Lower leg skin (tissue), 4 donors: ENCODE measurements around the gene ACTG1. TPM values are rescaled to one million over a fixed set of nuclear protein-coding genes. Genes with fewer than 3 reads are reported as not detected.

Experiments used
- DNase-seq, 2 donors: peaks; one replicate each; pipeline ENCODE4 v3.0.0-alpha.2; 2019; ENCODE audit warnings: low spot score in 2 of 2
- H3K4me3 ChIP-seq: fragments of 200-600 bp; sonication (generic); 2 replicates; pipeline ENCODE4 v1.5.1; 2017; ENCODE audit warnings: mild to moderate bottlenecking, low read depth; ENCODE audit not compliant: poor library complexity, severe bottlenecking
- POLR2A ChIP-seq, 2 donors: fragments of 450-650 bp; IDR thresholded peaks; one replicate each; pipeline ENCODE4 v1.6.1; 2016 to 2017; ENCODE audit warnings: antibody characterized with exemption in 2 of 2, mild to moderate bottlenecking in 1 of 2, moderate library complexity in 1 of 2
- WGBS, 2 donors: methylation state at CpG; one replicate each; pipeline ENCODE4 v1.1.5; 2018; 5-methylcytosine and 5-hydroxymethylcytosine counted together
- intact Hi-C: fragments of 100-400 bp; cut with DNase I; formaldehyde crosslinking; loops from one replicate; pipeline ENCODE4 v1.15.0; 2023; ENCODE audit warnings: low total_unique reads
- total RNA-seq, 4 donors: library from RNA; depleted of rRNA; stranded (reverse); fragments of >200 nt; gene quantifications; one replicate each; pipeline ENCODE4 v1.1.0, GENCODE V29; 2016
- TF ChIP-seq, protein P1 (sequence below), 3 donors: fragments of 450-650 bp; IDR thresholded peaks; one replicate each; pipeline ENCODE4 v1.5.1; 2016; ENCODE audit warnings: antibody characterized with exemption in 3 of 3, mild to moderate bottlenecking in 3 of 3, moderate library complexity in 2 of 3

The ACTG1 gene
- total RNA-seq, 4 donors from 2014 or later = 3,349 to 4,521 (median 4,085) TPM

DNA sequence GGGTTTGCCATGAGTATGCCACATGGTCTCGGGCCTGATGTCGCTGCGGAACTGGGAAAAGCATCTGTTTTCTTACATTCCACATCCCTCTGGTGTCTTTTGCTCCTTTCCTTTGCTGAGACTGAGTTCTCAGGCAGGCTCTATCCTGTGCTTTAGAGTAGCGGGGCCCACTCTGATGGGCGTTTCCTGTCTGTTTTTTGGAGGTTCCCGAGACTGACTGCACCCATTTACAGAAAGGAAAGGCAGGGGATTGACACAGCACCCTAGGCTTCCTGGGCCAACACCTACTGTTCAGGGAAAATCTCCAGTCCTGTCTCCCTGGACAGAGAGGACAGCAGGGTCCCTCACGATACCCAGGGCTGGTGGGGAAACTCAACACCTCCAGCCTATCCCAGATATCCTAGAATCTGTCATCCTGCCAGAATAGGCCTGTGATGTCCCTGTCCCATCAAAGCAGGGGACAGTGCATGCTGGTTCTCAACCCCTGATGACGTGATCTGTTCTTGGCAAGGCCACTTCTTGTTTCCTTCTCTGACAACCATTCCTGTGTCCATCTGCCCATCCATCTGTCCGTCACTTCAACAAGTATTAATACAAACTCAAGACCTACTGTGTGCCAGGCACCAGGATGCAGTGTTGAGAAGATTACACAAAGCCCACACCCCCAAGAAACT is 42.2 kb downstream of the ACTG1 start:
- no peak for DNase-seq
- intact Hi-C loops = no loop called here
- H3K4me3 ChIP-seq = no peak overlapping the region
- 88% methylated on average over 9 of the region's 9 CpGs for WGBS, 2 donors
- TF ChIP-seq, protein P1, sequence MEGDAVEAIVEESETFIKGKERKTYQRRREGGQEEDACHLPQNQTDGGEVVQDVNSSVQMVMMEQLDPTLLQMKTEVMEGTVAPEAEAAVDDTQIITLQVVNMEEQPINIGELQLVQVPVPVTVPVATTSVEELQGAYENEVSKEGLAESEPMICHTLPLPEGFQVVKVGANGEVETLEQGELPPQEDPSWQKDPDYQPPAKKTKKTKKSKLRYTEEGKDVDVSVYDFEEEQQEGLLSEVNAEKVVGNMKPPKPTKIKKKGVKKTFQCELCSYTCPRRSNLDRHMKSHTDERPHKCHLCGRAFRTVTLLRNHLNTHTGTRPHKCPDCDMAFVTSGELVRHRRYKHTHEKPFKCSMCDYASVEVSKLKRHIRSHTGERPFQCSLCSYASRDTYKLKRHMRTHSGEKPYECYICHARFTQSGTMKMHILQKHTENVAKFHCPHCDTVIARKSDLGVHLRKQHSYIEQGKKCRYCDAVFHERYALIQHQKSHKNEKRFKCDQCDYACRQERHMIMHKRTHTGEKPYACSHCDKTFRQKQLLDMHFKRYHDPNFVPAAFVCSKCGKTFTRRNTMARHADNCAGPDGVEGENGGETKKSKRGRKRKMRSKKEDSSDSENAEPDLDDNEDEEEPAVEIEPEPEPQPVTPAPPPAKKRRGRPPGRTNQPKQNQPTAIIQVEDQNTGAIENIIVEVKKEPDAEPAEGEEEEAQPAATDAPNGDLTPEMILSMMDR (IDR thresholded peaks at IDR 0.05) = no peak
- TF ChIP-seq POLR2A (IDR thresholded peaks at IDR 0.05) = no peak

DNA sequence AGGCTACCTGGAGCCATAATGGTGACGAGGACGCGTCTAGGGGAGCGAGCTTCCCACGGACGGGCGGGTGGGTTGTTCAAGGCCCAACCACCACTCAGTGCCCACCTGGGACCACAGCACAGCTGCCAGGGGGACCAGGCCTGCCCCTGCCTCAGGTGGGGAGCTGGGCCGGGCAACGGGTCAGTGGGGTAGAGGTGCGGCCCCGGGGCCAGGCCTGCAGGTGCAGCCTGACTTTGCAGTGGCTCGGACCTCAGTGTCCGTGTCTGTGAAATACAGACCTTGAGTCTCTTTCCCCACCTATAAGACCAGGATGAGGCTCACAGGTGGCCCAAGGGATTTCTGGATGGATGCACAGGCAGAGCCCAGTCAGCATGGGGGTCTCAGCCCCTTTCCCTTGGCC is 43.3 kb downstream of the ACTG1 start:
- intact Hi-C loops = no loop called here
- TF ChIP-seq, protein P1 (IDR thresholded peaks at IDR 0.05) = no peak
- no peak for TF ChIP-seq POLR2A (IDR thresholded peaks at IDR 0.05)
- H3K4me3 ChIP-seq = no peak overlapping the region
- 93 to 94% methylated on average over 9 to 10 of the region's 13 CpGs for WGBS, 2 donors
- DNase-seq = no peak

DNA sequence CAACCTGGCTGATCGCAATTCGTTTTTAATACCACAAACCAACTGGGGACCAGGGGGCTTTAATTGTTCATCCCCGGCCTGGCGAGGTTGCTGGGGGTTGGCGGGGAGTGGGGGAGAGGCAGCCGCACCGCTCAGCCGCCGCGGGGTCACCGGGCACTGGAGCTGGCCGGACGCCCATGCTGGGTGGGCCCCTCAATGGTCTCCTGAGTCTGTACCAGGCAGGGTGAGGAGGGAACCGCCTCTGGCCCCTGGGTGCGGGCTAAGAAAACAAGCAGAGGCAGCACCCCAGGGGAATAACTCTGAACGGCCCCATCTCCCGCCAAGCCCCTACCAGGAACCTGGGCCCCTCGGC is 43.9 kb downstream of the ACTG1 start:
- DNase-seq = no peak
- 65 to 69% methylated on average over 16 to 17 of the region's 18 CpGs for WGBS, 2 donors
- H3K4me3 ChIP-seq = no peak overlapping the region
- intact Hi-C loops = no loop called here
- TF ChIP-seq, protein P1 (IDR thresholded peaks at IDR 0.05) = no peak
- no peak for TF ChIP-seq POLR2A (IDR thresholded peaks at IDR 0.05)

DNA sequence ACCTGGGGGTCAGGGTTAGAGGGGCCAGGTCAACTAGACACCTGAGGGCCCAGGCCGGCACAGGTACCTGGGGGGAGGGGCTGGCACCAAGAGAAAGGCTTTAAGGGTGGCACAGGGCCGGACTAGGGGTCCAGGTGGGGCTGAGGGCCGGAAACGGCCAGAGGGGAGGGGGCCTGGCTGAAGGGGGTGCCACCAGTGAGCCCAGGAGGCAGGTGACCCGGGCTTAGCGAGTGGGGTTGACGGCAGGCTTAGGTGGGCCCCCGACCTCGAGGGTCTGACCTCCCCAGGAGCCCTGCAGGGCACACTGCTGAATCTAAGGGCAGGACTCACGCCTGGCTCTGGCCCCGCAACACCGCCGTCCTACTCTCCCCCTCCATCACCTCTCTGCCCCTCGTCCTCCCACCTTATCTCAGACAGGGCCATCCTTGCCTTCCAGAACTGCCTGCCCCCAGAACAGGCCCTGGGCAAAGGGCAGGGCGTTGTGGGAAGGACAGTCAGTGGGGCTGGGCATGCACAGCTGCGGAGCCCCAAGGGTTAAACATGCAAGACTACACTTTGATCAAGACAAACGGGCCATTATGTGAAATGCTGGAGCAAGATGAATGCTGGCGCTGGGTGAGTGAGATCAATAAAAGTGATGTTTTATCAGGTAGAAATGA is 44.4 kb downstream of the ACTG1 start:
- intact Hi-C loops = no loop called here
- no peak for TF ChIP-seq POLR2A (IDR thresholded peaks at IDR 0.05)
- TF ChIP-seq, protein P1 (IDR thresholded peaks at IDR 0.05) = no peak
- H3K4me3 ChIP-seq = no peak overlapping the region
- no peak for DNase-seq
- 76% methylated on average over 18 of the region's 18 CpGs for WGBS, 2 donors

DNA sequence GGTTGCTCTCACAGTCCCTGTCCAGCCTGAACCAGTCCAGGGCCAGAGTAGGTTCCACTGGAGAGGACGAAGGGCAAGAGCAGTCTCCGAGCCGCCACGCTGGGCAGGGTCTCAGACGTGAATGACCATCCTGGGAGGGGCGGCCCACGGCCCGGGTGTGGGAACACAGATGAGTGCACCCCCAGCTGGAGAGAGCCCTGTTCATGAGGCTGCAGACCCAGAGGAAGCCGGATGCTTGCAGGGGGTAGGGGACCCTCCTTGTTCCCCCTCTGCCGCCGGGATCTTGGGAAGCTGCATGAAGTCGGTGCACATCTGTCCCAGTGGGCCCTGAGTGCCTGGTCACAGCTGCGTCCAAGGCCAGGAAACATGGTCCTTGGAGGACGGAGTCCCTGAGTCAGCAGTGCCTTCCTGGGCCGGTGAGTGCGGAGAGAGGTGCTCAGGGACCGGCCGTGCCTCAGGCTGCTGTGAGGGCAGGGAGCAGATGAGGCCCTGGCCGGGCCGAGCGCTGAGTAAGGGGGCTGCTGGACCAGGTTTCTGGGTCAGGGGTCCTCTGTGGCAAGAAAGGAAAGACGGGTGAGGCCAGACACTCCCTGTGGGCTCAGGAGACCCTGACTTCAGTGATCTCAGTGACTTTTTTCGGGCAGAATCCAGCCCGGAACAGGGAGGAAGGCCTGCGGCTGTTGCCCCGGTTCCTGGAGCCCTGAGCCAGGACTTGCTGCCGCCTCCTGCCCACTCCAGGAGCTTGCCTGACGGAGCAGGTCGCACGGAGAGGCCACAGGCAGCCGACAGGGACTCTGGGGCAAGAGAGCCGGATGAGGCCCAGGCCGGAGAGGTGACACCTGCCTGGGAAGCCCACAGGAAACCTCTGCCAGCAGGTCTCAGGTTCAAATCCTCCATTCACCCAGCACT is 45.8 kb downstream of the ACTG1 start:
- WGBS, 2 donors = 84% methylated on average over 28 to 30 of the region's 33 CpGs
- DNase-seq = no peak
- intact Hi-C loops = no loop called here
- no peak for TF ChIP-seq POLR2A (IDR thresholded peaks at IDR 0.05)
- TF ChIP-seq, protein P1 (IDR thresholded peaks at IDR 0.05) = no peak
- no peak overlapping the region for H3K4me3 ChIP-seq
